OCI-LY1 (cell line): ENCODE measurements around the gene RAD54L2.

Experiments
- CTCF ChIP-seq: fragments of 200-600 bp; sonication (generic), shearing (Covaris generic); IDR thresholded peaks from 2 replicates; pipeline ENCODE4 v1.5.1; 2017; ENCODE audit warnings: mild to moderate bottlenecking, antibody characterized with exemption, low read length, moderate library complexity, mixed read lengths
- EZH2 ChIP-seq: fragments of 200-600 bp; sonication (generic), shearing (Covaris generic); IDR thresholded peaks from 2 replicates; pipeline ENCODE4 v1.8.0; 2017; ENCODE audit warnings: borderline replicate concordance, mixed run types, mild to moderate bottlenecking, antibody characterized with exemption, low read length, moderate library complexity, mixed read lengths

DNA sequence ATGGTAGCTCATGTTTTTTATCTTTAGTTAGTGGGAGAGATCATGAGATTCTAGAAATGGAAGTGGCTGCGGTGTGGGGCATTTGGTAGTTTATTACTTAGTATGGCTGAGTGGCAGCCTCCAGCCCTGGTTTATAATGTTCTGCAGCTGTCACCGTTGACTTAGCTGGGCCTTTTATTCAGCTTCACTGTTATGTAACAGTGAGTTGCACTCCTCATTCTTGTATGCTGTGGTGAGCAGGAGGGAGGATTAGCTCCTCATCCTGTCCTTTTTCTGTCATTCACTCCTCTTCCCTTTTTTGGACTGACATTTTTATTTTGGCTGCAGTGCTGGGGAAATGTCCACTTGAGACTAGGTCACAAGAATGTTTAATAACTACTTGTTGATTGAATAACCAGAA lies 29.5 kb downstream of the RAD54L2 start:
- TF ChIP-seq CTCF (no peak), EZH2 (no peak)
